Measurements from ENCODE around the gene MCM9.

The MCM9 gene

DNA sequence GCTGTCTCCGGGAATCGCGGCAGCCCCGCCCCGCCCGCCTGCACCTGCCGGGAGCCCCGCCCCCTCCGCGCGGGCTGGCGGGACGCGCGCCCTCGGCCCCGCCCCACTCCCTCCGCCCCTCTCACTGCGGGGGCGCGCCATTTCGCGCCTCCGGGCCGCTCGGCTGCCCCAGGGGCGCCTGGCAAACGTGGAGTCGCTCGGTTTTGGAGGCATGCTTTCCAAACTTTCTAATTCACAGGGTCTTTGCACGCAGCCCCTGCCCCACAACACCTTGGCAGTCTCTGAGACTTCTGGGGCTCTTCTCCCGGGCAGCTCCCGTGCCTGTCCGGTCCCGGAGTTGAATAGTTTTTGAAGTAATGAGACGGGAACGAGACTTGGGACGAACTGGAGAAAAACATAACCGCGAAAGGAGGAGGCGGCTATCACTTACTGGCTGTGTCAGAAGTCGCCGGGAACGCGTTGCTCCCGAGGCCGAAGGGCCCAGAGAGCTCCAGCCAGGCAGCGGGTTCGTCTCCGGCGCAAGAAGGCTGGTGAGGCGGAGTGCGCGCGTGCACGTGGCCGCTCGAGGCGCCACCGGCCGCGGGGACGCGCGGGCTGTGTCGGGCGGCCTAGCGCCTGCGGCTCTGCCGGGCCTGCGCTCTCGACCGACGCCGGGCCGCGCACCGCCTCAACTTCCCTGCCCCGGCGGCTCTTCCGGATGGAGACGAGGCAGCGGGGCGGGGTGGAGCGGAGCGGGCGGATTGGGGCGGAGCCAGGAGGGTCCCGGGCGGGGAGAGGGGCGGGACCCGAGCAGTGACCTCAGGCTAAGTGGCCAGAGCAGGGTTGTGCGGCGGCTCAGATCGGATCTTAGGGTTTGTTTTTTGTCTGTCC, at the start of gene MCM9:
Gene MCM9 (minus strand): TSS at position 699 of the 870 bp plus-strand sequence. CDS start 3,436 bp downstream, outside the sequence.
- ChIA-PET POLR2A (no interaction called here), CTCF (interaction anchor here (1.2 kb wide), 1 partner anchor 38 kb away, joined by 3 read pairs; no protein-coding TSS in a partner anchor)
- TF ChIP-seq, protein P1, sequence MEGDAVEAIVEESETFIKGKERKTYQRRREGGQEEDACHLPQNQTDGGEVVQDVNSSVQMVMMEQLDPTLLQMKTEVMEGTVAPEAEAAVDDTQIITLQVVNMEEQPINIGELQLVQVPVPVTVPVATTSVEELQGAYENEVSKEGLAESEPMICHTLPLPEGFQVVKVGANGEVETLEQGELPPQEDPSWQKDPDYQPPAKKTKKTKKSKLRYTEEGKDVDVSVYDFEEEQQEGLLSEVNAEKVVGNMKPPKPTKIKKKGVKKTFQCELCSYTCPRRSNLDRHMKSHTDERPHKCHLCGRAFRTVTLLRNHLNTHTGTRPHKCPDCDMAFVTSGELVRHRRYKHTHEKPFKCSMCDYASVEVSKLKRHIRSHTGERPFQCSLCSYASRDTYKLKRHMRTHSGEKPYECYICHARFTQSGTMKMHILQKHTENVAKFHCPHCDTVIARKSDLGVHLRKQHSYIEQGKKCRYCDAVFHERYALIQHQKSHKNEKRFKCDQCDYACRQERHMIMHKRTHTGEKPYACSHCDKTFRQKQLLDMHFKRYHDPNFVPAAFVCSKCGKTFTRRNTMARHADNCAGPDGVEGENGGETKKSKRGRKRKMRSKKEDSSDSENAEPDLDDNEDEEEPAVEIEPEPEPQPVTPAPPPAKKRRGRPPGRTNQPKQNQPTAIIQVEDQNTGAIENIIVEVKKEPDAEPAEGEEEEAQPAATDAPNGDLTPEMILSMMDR (IDR thresholded peaks at IDR 0.05; ENCODE audit: control extremely low read depth, extremely low read depth, low read depth, missing control alignments) = no peak
- peak; percentile 95 for DNase-seq (ENCODE audit: extremely low spot score)

GRCh38 chr6:118984342-118984741, 49.4 kb upstream of the MCM9 start:
- DNase-seq (ENCODE audit: extremely low spot score) = peak; percentile 11
- ChIA-PET CTCF (no interaction called here), POLR2A (no interaction called here)
- TF ChIP-seq, protein P1 (IDR thresholded peaks at IDR 0.05; ENCODE audit: control extremely low read depth, extremely low read depth, low read depth, missing control alignments) = no peak

DNA sequence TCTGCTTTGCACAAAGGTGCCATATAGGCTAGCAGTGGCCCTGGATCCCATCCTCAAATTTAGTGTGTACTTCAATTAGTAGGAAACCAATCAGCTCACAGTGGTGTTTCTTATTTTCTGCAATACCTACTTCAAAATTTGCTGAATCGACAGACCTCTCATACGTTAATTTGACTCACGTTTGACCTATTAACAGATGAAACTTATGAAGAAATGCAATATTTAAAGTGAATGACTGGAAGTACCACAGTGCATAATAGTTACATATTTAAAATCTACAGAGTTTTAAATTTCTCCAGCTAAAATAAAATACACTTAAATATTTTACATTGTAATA, 47.6 kb upstream of the MCM9 start:
- CTCF ChIA-PET = interaction anchor here (0.6 to 1.1 kb wide), 2 partner anchors 10 to 128 kb away, joined by 3 read pairs; no protein-coding TSS in a partner anchor
- TF ChIP-seq, protein P1 (IDR thresholded peaks at IDR 0.05; ENCODE audit: control extremely low read depth, extremely low read depth, low read depth, missing control alignments) = no peak
- DNase-seq (ENCODE audit: extremely low spot score) = no peak
- POLR2A ChIA-PET = no interaction called here

DNA sequence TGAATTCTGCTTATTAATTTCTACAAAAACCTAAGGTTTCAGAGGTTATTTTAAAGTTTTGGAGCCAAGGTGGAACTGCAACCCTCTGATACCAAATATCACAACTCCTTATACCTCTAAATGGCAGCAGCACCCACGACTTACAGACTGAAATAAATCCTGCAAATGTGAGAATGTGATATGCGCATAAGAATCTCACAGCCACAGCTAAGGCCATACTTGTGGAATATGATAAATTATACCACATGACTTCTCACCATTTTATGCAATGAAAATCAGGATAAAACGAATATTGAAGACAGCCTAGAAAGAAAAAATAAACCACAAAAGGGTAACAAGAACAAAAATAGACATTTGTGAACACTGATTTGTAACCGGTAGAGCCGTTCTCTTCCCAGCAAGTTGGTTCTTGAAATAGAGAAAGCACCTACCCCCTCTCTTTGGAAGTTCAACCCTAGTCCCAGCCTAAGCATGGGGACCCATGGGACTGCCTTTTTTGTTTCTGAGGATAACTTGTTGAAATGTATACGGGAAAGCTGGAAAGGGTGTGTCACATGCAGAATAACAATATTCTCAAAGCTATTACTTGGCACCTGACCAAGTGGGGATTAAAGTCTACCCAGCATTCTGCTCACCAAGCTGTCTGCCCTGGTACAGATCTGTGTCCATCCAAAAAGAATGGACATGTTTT, 47.1 kb upstream of the MCM9 start:
- TF ChIP-seq, protein P1 (IDR thresholded peaks at IDR 0.05; ENCODE audit: control extremely low read depth, extremely low read depth, low read depth, missing control alignments) = no peak
- no peak for DNase-seq (ENCODE audit: extremely low spot score)
- ChIA-PET CTCF (no interaction called here), POLR2A (no interaction called here)

DNA sequence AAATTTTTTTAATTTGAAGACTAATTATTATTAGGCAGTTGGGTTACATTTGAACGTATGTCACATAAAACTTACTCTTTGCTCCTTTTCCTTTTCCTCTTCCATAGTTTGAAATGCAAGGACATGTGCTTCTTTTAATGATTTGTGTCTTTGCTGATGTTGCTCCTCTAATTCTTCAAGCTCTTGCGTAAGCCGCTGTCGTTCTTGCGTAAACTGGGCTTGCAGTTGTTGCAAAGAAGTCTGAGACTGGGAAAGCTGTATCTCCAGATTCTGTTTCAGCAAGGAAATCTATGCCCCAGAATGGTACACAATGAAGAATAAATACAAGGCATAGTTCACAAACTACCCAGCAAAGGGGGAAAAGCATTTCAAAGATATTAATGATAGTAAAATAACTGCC, 45.1 kb upstream of the MCM9 start:
- no peak for DNase-seq (ENCODE audit: extremely low spot score)
- ChIA-PET CTCF (no interaction called here), POLR2A (no interaction called here)
- TF ChIP-seq, protein P1 (IDR thresholded peaks at IDR 0.05; ENCODE audit: control extremely low read depth, extremely low read depth, low read depth, missing control alignments) = no peak

DNA sequence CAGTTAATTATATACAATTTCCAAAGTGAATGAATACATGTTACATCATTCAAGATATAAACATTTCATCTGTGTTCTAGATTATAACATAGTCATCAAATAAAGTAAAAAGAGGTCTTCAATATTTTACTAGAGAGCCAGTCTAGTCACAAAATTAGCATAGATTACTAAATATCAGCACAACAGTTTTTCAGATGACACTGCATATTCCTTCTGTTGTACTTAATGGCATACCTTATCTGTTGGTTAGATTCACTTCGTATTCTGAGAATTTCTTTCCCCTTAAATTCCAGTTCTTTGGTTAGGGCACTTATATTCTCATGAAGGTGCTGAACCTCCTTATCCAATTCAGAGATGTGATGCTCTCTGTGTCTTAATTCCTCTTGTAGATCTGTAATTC, 39.8 kb upstream of the MCM9 start:
- ChIA-PET CTCF (no interaction called here), POLR2A (no interaction called here)
- TF ChIP-seq, protein P1 (IDR thresholded peaks at IDR 0.05; ENCODE audit: control extremely low read depth, extremely low read depth, low read depth, missing control alignments) = no peak
- no peak for DNase-seq (ENCODE audit: extremely low spot score)
